Mesendoderm (in vitro differentiated cells): ENCODE data around the gene HSPA14.

ENCODE experiments used
- DNase-seq: peaks from one replicate; pipeline ENCODE4 v3.0.0; 2013
- H2AK5ac ChIP-seq: 2 replicates; pipeline ENCODE4 v1.6.1; 2013; ENCODE audit warnings: low read length, inconsistent platforms
- H2BK120ac ChIP-seq: 2 replicates; pipeline ENCODE4 v1.6.1; 2013; ENCODE audit warnings: low read depth, mild to moderate bottlenecking, low read length, moderate library complexity, mixed read lengths
- H2BK15ac ChIP-seq: replicated peaks from 2 replicates; pipeline ENCODE4 v1.6.1; 2013; ENCODE audit warnings: low read depth, mild to moderate bottlenecking, moderate library complexity
- H2BK5ac ChIP-seq: 2 replicates; pipeline ENCODE4 v1.6.1; 2013; ENCODE audit warnings: low read length, inconsistent platforms
- H3K18ac ChIP-seq: 2 replicates; pipeline ENCODE4 v1.6.1; 2013; ENCODE audit warnings: mild to moderate bottlenecking, low read length, mixed read lengths
- H3K23ac ChIP-seq: one replicate; pipeline ENCODE4 v1.6.1; 2013; ENCODE audit warnings: low read length
- H3K27ac ChIP-seq: 2 replicates; pipeline ENCODE4 v1.5.1; 2013; ENCODE audit warnings: low read depth, mild to moderate bottlenecking, inconsistent platforms, low read length, moderate library complexity
- H3K27me3 ChIP-seq: 2 replicates; pipeline ENCODE4 v1.6.1; 2013; ENCODE audit warnings: low read length, control low read depth, mild to moderate bottlenecking, inconsistent platforms; ENCODE audit not compliant: insufficient read depth, poor library complexity
- H3K36me3 ChIP-seq: 2 replicates; pipeline ENCODE4 v1.6.1; 2013; ENCODE audit warnings: low read length, inconsistent platforms; ENCODE audit not compliant: control insufficient read depth, insufficient read depth
- H3K4ac ChIP-seq: one replicate; pipeline ENCODE4 v1.6.1; 2013; ENCODE audit warnings: low read depth, mild to moderate bottlenecking, low read length, moderate library complexity
- H3K4me1 ChIP-seq: 2 replicates; pipeline ENCODE4 v1.6.1; 2013; ENCODE audit warnings: low read depth, low read length, inconsistent platforms; ENCODE audit not compliant: control insufficient read depth
- H3K4me2 ChIP-seq: 2 replicates; pipeline ENCODE4 v1.6.1; 2013; ENCODE audit warnings: low read length
- H3K4me3 ChIP-seq: 2 replicates; pipeline ENCODE4 v1.5.1; 2013; ENCODE audit warnings: mild to moderate bottlenecking, low read length
- H3K56ac ChIP-seq: one replicate; pipeline ENCODE4 v1.6.1; 2013; ENCODE audit warnings: low read length
- H3K79me1 ChIP-seq: 2 replicates; pipeline ENCODE4 v1.6.1; 2013; ENCODE audit warnings: low read length, inconsistent platforms
- H3K79me2 ChIP-seq: 2 replicates; pipeline ENCODE4 v1.6.1; 2013; ENCODE audit warnings: mild to moderate bottlenecking, low read length; ENCODE audit not compliant: control insufficient read depth, insufficient read depth
- H3K9ac ChIP-seq: 2 replicates; pipeline ENCODE4 v1.6.1; 2013; ENCODE audit warnings: low read length, inconsistent platforms
- H4K5ac ChIP-seq: one replicate; pipeline ENCODE4 v1.6.1; 2013; ENCODE audit warnings: low read length
- H4K8ac ChIP-seq: one replicate; pipeline ENCODE4 v1.6.1; 2013; ENCODE audit warnings: low read depth, mild to moderate bottlenecking, control low read depth, low read length, moderate library complexity
- WGBS: extraction: QIAGEN DNeasy Blood & Tissue Kit; methylation state at CpG from one replicate; pipeline ENCODE4 v1.1.7; 2013; ENCODE audit warnings: low lambda C conversion rate, missing lambda C conversion rate; ENCODE audit not compliant: insufficient coverage; ENCODE audit errors: extremely low coverage; 5-methylcytosine and 5-hydroxymethylcytosine counted together

HSPA14 gene

GRCh38 chr10:14879928-14880193 lies 41.8 kb downstream of the HSPA14 start:
- Histone ChIP-seq H4K8ac (no peak overlapping the region), H3K9ac (peak overlapping the region; percentile 92), H3K18ac (no peak overlapping the region), H3K27ac (no peak overlapping the region), H3K4me2 (peak overlapping the region; percentile 55), H4K5ac (no peak overlapping the region), H3K56ac (peak overlapping the region; percentile 77), H3K79me1 (peaks cover 8% of the 10 kb centered on the region), H3K36me3 (no peaks in the 10 kb centered on the region), H3K27me3 (no peaks in the 10 kb centered on the region), H2BK5ac (no peak overlapping the region), H3K23ac (no peak overlapping the region), H3K4me1 (no peaks in the 10 kb centered on the region), H2BK15ac (no peak overlapping the region), H3K4ac (no peak overlapping the region), H3K4me3 (peak overlapping the region; percentile 89), H2BK120ac (no peak overlapping the region), H2AK5ac (no peak overlapping the region), H3K79me2 (peaks cover 45% of the 10 kb centered on the region)
- WGBS: no CpG with 5 or more reads among the region's 5 CpGs
- DNase-seq: no peak

- Histone ChIP-seq H3K4me1 (no peaks in the 10 kb centered on the region), H2AK5ac (no peak overlapping the region), H4K5ac (no peak overlapping the region), H3K4ac (no peak overlapping the region), H3K27me3 (no peaks in the 10 kb centered on the region), H4K8ac (no peak overlapping the region), H3K4me2 (peak overlapping the region; percentile 55), H3K27ac (no peak overlapping the region), H3K36me3 (no peaks in the 10 kb centered on the region), H2BK5ac (no peak overlapping the region), H3K79me1 (peaks cover 10% of the 10 kb centered on the region), H3K9ac (peak overlapping the region; percentile 92), H2BK15ac (no peak overlapping the region), H3K56ac (peak overlapping the region; percentile 77), H3K4me3 (peak overlapping the region; percentile 89), H3K79me2 (peaks cover 49% of the 10 kb centered on the region), H2BK120ac (no peak overlapping the region), H3K23ac (no peak overlapping the region), H3K18ac (no peak overlapping the region)
- peak; percentile 48 for DNase-seq
- no CpG with 5 or more reads among the region's 7 CpGs for WGBS
Observed at GRCh38 chr10:14880229-14880628, 42.1 kb downstream of the HSPA14 start.

- H3K27me3 ChIP-seq: no peaks in the 10 kb centered on the region
- peaks cover 76% of the 10 kb centered on the region for H3K79me2 ChIP-seq
- H3K36me3 ChIP-seq: peaks cover 4% of the 10 kb centered on the region
- no peak overlapping the region for H2AK5ac ChIP-seq
- H3K18ac ChIP-seq: no peak overlapping the region
- no peak overlapping the region for H3K4ac ChIP-seq
- no peak overlapping the region for H3K56ac ChIP-seq
- H4K5ac ChIP-seq: no peak overlapping the region
- no peak overlapping the region for H2BK15ac ChIP-seq
- H3K4me3 ChIP-seq: no peak overlapping the region
- no CpG with 5 or more reads among the region's 3 CpGs for WGBS
- H2BK120ac ChIP-seq: no peak overlapping the region
- H3K4me1 ChIP-seq: no peaks in the 10 kb centered on the region
- H3K23ac ChIP-seq: no peak overlapping the region
- no peak overlapping the region for H2BK5ac ChIP-seq
- H3K79me1 ChIP-seq: peaks cover 27% of the 10 kb centered on the region
- no peak overlapping the region for H3K9ac ChIP-seq
- no peak overlapping the region for H4K8ac ChIP-seq
- DNase-seq: no peak
- no peak overlapping the region for H3K4me2 ChIP-seq
- no peak overlapping the region for H3K27ac ChIP-seq
Observed at GRCh38 chr10:14884082-14884481, 46.0 kb downstream of the HSPA14 start.

- Histone ChIP-seq H3K27ac (no peak overlapping the region), H3K9ac (no peak overlapping the region), H3K27me3 (no peaks in the 10 kb centered on the region), H2BK15ac (no peak overlapping the region), H3K4me2 (no peak overlapping the region), H2AK5ac (no peak overlapping the region), H3K79me2 (peaks cover 76% of the 10 kb centered on the region), H2BK120ac (no peak overlapping the region), H3K4ac (no peak overlapping the region), H2BK5ac (no peak overlapping the region), H3K79me1 (peaks cover 33% of the 10 kb centered on the region), H4K5ac (no peak overlapping the region), H3K36me3 (peaks cover 4% of the 10 kb centered on the region), H3K56ac (no peak overlapping the region), H3K4me1 (no peaks in the 10 kb centered on the region), H3K4me3 (no peak overlapping the region), H4K8ac (no peak overlapping the region), H3K23ac (no peak overlapping the region), H3K18ac (no peak overlapping the region)
- DNase-seq: peak; percentile 48
- no CpG with 5 or more reads among the region's 2 CpGs for WGBS
Observed at GRCh38 chr10:14889318-14889717, 51.2 kb downstream of the HSPA14 start.

- H2BK15ac ChIP-seq: no peak overlapping the region
- no peak overlapping the region for H4K5ac ChIP-seq
- H3K27me3 ChIP-seq: no peaks in the 10 kb centered on the region
- H3K79me2 ChIP-seq: peaks cover 65% of the 10 kb centered on the region
- DNase-seq: no peak
- H3K4ac ChIP-seq: no peak overlapping the region
- no peak overlapping the region for H3K9ac ChIP-seq
- H3K23ac ChIP-seq: no peak overlapping the region
- H3K79me1 ChIP-seq: peaks cover 23% of the 10 kb centered on the region
- H3K18ac ChIP-seq: no peak overlapping the region
- no peaks in the 10 kb centered on the region for H3K4me1 ChIP-seq
- WGBS: no CpG with 5 or more reads among the region's 1 CpG
- H4K8ac ChIP-seq: no peak overlapping the region
- no peak overlapping the region for H3K27ac ChIP-seq
- H3K4me3 ChIP-seq: no peak overlapping the region
- H3K4me2 ChIP-seq: no peak overlapping the region
- H2BK5ac ChIP-seq: no peak overlapping the region
- H2AK5ac ChIP-seq: no peak overlapping the region
- no peak overlapping the region for H3K56ac ChIP-seq
- peaks cover 2% of the 10 kb centered on the region for H3K36me3 ChIP-seq
- H2BK120ac ChIP-seq: no peak overlapping the region
Observed at GRCh38 chr10:14891151-14891550, 53.0 kb downstream of the HSPA14 start.

- Histone ChIP-seq H3K79me1 (no peaks in the 10 kb centered on the region), H3K56ac (no peak overlapping the region), H2BK5ac (no peak overlapping the region), H3K36me3 (peaks cover 2% of the 10 kb centered on the region), H3K4me3 (no peak overlapping the region), H3K79me2 (no peaks in the 10 kb centered on the region), H3K23ac (no peak overlapping the region), H2BK120ac (no peak overlapping the region), H3K27me3 (no peaks in the 10 kb centered on the region), H4K5ac (no peak overlapping the region), H2BK15ac (no peak overlapping the region), H3K9ac (no peak overlapping the region), H2AK5ac (no peak overlapping the region), H3K4me2 (no peak overlapping the region), H3K18ac (no peak overlapping the region), H4K8ac (no peak overlapping the region), H3K4me1 (no peaks in the 10 kb centered on the region), H3K4ac (no peak overlapping the region), H3K27ac (no peak overlapping the region)
- peak; percentile 46 for DNase-seq
- WGBS: no CpG with 5 or more reads among the region's 1 CpG
Observed at GRCh38 chr10:14904316-14904732, 66.2 kb downstream of the HSPA14 start.
